ENCODE data around the gene CCN5.
"Not testable (repeated sequence)": the region's sequence is repeated elsewhere in the genome, so short reads cannot be mapped to it uniquely, and the experiment has no call there.

The CCN5 gene, protein sequence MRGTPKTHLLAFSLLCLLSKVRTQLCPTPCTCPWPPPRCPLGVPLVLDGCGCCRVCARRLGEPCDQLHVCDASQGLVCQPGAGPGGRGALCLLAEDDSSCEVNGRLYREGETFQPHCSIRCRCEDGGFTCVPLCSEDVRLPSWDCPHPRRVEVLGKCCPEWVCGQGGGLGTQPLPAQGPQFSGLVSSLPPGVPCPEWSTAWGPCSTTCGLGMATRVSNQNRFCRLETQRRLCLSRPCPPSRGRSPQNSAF

DNA sequence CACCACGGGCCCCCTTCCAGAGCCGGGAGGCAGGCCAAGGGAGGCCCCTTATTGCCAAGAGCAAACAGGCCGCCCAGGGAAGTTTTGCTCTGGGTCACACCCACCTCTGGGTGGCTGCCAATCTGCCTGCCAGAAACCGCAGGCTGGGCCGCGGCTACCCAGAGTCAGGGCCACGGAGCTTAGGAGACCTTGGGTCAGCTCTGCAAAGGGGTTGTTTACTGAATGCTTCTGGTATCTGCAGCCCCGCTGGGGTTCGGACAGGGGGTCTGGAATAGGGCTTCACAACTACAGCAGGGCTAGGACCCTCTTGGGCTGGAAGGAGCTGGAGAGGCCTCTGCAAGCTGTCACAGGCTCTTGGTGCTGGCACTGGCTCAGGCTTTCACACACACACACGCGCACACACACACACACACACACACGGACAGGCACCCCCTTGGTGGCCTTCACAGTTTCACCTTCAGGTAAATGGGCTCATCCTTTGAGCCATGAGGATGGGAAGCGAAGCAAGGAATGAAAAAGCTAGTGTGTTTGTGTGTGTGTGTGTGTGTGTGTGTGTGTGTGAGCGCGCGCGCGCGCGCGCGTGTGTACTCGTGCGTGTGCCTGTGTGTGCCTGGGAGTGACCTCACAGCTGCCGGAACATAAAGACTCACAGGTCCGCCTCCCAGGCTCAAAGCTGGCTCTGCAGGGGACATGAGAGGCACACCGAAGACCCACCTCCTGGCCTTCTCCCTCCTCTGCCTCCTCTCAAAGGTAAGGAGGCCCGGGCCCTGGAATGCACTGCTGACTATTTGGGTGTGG is at the start of gene CCN5:
Gene CCN5, plus strand, starts transcription at position 669 of the 798 bp plus-strand sequence. Its CDS starts 22 bp downstream, at position 691.
- no peak for DNase-seq

DNA sequence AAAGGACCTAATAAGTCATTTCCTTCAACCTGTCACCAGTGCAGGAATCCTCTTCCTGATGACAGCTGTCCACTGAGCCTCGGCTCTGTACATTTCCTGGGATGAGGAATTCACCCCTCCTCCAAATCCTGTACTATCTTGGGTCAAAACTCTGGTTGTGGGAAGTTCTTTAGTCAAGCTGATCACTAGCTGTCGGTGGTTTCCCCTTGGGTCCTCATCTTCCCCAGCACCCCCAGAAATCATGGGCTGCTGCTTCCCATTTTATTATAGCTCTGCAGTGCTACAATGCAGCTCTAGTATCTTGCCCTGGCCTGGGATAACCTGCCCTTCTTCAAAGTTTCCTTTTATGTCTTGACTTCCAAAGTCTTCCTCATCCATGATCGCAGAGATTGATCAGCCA is 49.1 kb upstream of the CCN5 start:
- no peak for DNase-seq

DNA sequence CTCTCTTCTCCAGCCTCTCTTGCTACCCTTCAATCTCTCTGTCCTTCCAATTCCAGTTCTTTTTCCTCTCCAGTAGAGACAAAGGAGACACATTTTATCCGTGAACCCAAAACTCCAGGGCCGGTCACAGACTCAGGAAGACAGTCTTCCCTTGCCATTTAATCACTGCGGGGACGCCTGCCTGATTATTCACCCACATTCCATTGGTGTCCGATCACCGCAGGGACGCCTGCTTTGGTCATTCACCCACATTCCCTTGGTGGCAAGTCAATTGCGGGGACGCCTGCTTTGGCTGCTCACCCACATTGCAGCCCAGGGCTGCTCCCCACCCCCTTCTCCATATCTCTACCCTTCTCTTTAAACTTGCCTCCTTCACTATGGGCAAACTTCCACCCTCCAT is 44.3 kb upstream of the CCN5 start:
- DNase-seq, result not testable (repeated sequence)

DNA sequence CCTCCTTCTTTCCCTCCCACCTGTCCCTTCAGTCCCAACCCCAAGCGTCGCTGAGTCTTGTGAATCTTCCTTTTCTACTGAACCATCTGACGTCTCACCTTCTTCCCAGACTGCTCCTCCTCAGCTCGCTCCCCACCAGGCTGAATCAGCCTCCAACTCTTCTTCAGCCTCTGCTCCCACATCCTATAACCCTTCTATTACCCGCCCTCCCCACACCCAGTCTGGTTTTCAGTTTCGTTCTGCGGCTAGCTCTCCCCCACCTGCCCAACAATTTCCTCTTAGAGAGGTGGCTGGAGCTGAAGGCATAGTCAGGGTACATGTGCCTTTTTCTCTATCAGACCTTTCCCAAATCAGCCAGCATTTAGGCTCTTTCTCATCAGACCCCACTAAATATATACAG is 43.6 kb upstream of the CCN5 start:
- DNase-seq, result peak; percentile 77

DNA sequence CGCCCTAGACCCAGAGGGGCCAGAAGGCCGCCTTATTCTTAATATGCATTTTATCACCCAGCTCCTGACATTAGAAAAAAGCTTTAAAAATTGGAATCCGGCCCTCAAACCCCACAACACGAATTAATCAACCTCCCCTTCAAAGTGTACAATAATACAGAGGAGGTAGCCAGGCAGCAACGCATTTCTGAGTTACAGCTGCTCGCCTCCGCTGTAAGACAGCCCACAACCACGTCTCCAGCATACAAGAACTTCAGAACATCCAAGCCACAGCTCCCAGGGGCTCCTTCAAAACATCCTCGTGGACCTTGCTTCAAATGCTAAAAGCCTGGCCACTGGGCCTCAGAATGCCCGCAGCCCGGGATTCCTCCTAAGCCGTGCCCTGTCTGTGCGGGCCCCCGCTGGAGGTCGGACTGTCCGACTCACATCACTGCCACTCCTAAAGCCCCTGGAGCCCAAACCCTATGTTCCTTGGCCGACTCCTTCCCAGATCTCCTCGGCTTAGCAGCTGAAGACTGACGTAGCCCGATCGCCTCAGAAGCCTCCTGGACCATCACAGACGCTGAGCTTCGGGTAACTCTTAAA is 42.8 kb upstream of the CCN5 start:
- not testable (repeated sequence) for DNase-seq

- DNase-seq, result no peak
These were observed 36.9 kb upstream of the CCN5 start for GRCh38 chr20:44678242-44678641.

- no peak for DNase-seq
These were observed 36.1 kb upstream of the CCN5 start for GRCh38 chr20:44678990-44679611.

GRCh38 chr20:44681796-44682566 is 33.2 kb upstream of the CCN5 start:
- DNase-seq, result no peak

- DNase-seq, result peak; percentile 68
These were observed 31.7 kb upstream of the CCN5 start for GRCh38 chr20:44683263-44684046.

GRCh38 chr20:44684047-44684967 is 30.9 kb upstream of the CCN5 start:
- DNase-seq, result no peak

- no peak for DNase-seq
These were observed 28.2 kb upstream of the CCN5 start for GRCh38 chr20:44686934-44687333.

- DNase-seq, result no peak
These were observed 27.0 kb upstream of the CCN5 start for GRCh38 chr20:44688053-44688625.

GRCh38 chr20:44689809-44690208 is 25.4 kb upstream of the CCN5 start:
- DNase-seq, result no peak

- no peak for DNase-seq
These were observed 24.3 kb upstream of the CCN5 start for GRCh38 chr20:44690781-44691423.

DNA sequence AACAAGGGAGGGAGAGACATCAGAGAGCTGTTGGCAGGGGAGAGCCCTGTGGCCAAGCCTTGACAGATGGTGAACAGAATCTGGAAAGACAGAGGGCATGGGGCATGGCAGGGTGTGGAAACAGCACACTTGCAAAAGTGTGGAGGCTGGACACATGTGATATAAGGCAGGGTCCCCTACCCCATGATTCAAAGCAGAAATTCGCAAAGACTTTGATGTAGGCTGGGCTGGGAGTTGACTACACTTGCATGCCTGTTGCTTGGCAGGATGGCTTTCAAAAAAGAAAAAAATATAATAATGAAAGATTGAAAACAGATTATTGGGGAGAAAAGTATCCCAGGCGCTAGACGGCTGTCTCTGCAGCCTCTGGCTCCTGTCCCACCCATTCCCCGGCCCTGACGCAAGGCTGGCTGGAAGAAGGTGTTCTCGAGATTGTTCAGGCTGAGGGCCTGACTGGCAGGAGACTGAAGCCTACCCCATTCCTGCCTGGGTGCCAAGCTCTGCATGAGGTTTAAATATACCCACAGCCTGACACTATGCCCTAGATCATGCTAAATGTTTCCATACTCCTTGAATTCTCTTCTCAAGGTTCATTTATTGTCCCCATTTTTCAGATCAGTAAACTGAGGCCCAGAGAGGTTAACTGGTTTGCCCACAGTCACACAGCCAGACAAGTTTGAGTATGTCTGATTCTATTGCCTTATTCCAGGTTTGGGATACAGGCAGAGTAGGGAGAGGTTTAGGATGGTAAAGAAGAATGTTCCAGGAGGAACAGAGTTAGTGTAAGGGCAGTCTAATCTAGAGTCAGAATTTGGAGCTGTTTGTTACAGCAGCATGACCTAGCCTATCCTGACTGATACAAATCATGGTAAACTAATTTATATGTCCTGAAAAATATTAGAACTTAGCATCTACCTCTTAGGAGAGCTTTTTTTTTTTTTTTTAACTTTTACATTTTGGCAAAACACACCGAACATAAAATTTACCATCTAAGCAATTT is 23.4 kb upstream of the CCN5 start:
- no peak for DNase-seq

- no peak for DNase-seq
These were observed 22.2 kb upstream of the CCN5 start for GRCh38 chr20:44692932-44693480.

- DNase-seq, result no peak
These were observed 21.5 kb upstream of the CCN5 start for GRCh38 chr20:44693627-44694026.

GRCh38 chr20:44694159-44694558 is 21.0 kb upstream of the CCN5 start:
- DNase-seq, result no peak
